HepG2 (cell line): ENCODE results near the gene CORO7. TPM values are rescaled to one million over a fixed set of nuclear protein-coding genes. Genes with fewer than 3 reads are reported as not detected.

Source experiments
- KDM2A ChIP-seq: sonication (generic); formaldehyde crosslinking; IDR thresholded peaks from 2 replicates; pipeline ENCODE4 v1.4.0; 2020; ENCODE audit warnings: low read depth, missing genetic modification reagents, borderline replicate concordance
- KLF6 ChIP-seq: IDR thresholded peaks from 2 replicates; pipeline ENCODE4 v1.8.0; 2016; ENCODE audit warnings: missing biosample characterization, missing genetic modification reagents
- MYC ChIP-seq: sonication (generic); formaldehyde crosslinking; IDR thresholded peaks from 2 replicates; pipeline ENCODE4 v1.9.0; 2021; ENCODE audit warnings: missing genetic modification reagents, borderline replicate concordance
- NCOA2 ChIP-seq: sonication (generic); formaldehyde crosslinking; IDR thresholded peaks from 2 replicates; pipeline ENCODE4 v1.8.0; 2022; ENCODE audit warnings: inconsistent platforms
- SALL1 ChIP-seq: sonication (generic); formaldehyde crosslinking; IDR thresholded peaks from 2 replicates; pipeline ENCODE4 v1.8.0; 2022; ENCODE audit warnings: mild to moderate bottlenecking, missing genetic modification reagents
- TBL1XR1 ChIP-seq: fragments of 150-350 bp; IDR thresholded peaks from 2 replicates; pipeline ENCODE4 v1.6.1; 2014; ENCODE audit warnings: borderline replicate concordance, low read length; ENCODE audit not compliant: partially characterized antibody
- ZC3H4 ChIP-seq: sonication (generic); formaldehyde crosslinking; IDR thresholded peaks from 2 replicates; pipeline ENCODE4 v1.4.0; 2020; ENCODE audit warnings: missing genetic modification reagents, borderline replicate concordance
- ZNF746 ChIP-seq: sonication (generic); formaldehyde crosslinking; IDR thresholded peaks from 2 replicates; pipeline ENCODE4 v1.8.0; 2022; ENCODE audit warnings: mild to moderate bottlenecking, missing genetic modification reagents
- ZNF747 ChIP-seq: sonication (generic); formaldehyde crosslinking; IDR thresholded peaks from 2 replicates; pipeline ENCODE4 v1.8.1; 2023; ENCODE audit warnings: missing genetic modification reagents, mild to moderate bottlenecking, borderline replicate concordance
- polyA plus RNA-seq, 8 experiments: library from polyadenylated mRNA; depleted of rRNA in 3 of 8; stranded (reverse) in 7 of 8; unstranded in 1 of 8; fragments of >200 nt; fragmentation: Illumina TruSeq in 4 of 8; extraction: Trizol in 4 of 8; gene quantifications; 2 replicates each; pipeline versions ENCODE4 v1.2.1 to v1.2.3, GENCODE V29; 2011 to 2016; ENCODE audit warnings: low read depth in 4 of 8, missing spikeins in 1 of 8, mixed read lengths in 1 of 8; ENCODE audit not compliant: insufficient read depth in 1 of 8
- total RNA-seq, 5 experiments: library from RNA; depleted of rRNA; stranded (reverse); fragments of >200 nt; fragmentation: Illumina TruSeq; extraction: Trizol; gene quantifications; 2 replicates each; pipeline ENCODE4 v1.2.3, GENCODE V29; 2016; ENCODE audit warnings: low read depth in 1 of 5
- TF ChIP-seq, protein P1 (sequence below): sonication (generic); formaldehyde crosslinking; IDR thresholded peaks from 2 replicates; pipeline ENCODE4 v1.4.0; 2020; ENCODE audit warnings: low read depth, missing genetic modification reagents
- TF ChIP-seq, protein P2 (sequence below): sonication (generic); formaldehyde crosslinking; IDR thresholded peaks from 2 replicates; pipeline ENCODE4 v1.9.0; 2022; ENCODE audit warnings: missing genetic modification reagents, mild to moderate bottlenecking, borderline replicate concordance
- TF ChIP-seq, protein P3 (sequence below): sonication (generic); formaldehyde crosslinking; conservative IDR thresholded peaks from 2 replicates; pipeline ENCODE4 v1.4.0; 2020; ENCODE audit warnings: mild to moderate bottlenecking, missing genetic modification reagents, moderate library complexity
- TF ChIP-seq, protein P4 (sequence below): sonication (generic); formaldehyde crosslinking; IDR thresholded peaks from 2 replicates; pipeline ENCODE4 v1.8.1; 2023; ENCODE audit warnings: mild to moderate bottlenecking, missing genetic modification reagents, borderline replicate concordance
- TF ChIP-seq, protein P5 (sequence below): fragments of 450-650 bp; IDR thresholded peaks from 2 replicates; pipeline ENCODE4 v1.6.1; 2017
- TF ChIP-seq, protein P6 (sequence below): sonication (generic); formaldehyde crosslinking; IDR thresholded peaks from 2 replicates; pipeline ENCODE4 v1.8.1; 2023; ENCODE audit warnings: missing genetic modification reagents, inconsistent platforms, borderline replicate concordance

The CORO7 gene
- total and polyA plus RNA-seq, 2 of the 13 experiments (the other 11 are each of a cell fraction or from before 2014, with no cell fraction given) = 9.9 to 14.3 TPM

DNA sequence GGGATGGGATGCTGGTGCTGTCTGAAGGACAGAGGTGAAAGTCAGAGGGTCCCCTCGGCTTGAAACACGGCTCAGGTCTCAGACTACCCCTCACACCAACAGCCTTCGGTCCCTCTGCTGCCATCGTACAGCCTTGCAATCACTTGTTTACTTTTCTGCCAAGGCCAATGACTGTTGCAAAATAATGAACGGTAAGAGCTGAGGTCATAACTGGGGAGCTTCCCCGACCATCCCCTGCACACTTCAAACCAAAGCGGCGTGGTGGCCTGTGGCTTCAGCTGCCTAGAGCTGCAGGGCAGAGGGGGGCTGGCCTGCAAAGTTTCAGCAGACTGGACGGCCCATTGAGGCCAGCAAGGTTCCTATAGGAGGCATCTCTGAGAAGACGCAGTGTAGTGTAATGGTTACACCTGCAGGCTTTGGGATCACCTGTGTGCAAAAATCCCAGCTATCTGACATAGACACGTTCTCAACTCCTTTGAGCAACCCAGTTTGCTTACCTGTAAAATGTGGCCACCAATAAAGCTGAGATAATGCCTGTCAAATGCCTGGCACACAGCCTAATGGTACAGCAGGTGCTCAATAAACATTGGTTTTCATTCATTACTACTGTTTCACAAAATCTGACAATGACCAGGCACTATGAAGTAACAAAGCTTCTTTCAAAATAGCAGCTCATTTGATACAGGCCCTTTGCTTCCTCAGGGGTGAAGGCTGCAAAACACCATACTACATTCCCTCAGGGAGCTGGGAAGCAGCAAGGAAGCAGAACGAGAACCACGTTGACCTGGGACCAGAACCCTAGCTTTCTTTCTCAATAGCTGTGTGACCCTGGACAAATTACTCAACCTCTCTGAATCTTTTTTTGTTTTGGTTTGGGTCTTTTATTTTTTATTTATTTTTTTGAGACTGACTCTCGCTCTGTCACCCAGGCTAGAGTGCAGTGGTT lies 70.3 kb downstream of the CORO7 start (continued):
- TF ChIP-seq, protein P1, sequence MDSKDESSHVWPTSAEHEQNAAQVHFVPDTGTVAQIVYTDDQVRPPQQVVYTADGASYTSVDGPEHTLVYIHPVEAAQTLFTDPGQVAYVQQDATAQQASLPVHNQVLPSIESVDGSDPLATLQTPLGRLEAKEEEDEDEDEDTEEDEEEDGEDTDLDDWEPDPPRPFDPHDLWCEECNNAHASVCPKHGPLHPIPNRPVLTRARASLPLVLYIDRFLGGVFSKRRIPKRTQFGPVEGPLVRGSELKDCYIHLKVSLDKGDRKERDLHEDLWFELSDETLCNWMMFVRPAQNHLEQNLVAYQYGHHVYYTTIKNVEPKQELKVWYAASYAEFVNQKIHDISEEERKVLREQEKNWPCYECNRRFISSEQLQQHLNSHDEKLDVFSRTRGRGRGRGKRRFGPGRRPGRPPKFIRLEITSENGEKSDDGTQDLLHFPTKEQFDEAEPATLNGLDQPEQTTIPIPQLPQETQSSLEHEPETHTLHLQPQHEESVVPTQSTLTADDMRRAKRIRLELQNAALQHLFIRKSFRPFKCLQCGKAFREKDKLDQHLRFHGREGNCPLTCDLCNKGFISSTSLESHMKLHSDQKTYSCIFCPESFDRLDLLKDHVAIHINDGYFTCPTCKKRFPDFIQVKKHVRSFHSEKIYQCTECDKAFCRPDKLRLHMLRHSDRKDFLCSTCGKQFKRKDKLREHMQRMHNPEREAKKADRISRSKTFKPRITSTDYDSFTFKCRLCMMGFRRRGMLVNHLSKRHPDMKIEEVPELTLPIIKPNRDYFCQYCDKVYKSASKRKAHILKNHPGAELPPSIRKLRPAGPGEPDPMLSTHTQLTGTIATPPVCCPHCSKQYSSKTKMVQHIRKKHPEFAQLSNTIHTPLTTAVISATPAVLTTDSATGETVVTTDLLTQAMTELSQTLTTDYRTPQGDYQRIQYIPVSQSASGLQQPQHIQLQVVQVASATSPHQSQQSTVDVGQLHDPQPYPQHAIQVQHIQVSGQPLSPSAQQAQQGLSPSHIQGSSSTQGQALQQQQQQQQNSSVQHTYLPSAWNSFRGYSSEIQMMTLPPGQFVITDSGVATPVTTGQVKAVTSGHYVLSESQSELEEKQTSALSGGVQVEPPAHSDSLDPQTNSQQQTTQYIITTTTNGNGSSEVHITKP = peak; percentile 76
- TF ChIP-seq MYC (peak; percentile 45; the same call in 1 of the 2 replicates), SALL1 (CRISPR knock-in tag) (peak; percentile 94), ZNF746 (CRISPR knock-in tag) (peak; percentile 52; the same call in 1 of the 2 replicates), KLF6 (peak; percentile 30; the same call in 1 of the 2 replicates), ZNF747 (peak; percentile 62; the same call in 1 of the 2 replicates), KDM2A (CRISPR knock-in tag) (peak; percentile 47), NCOA2 (CRISPR knock-in tag) (peak; percentile 90), ZC3H4 (CRISPR knock-in tag) (peak; percentile 66; the same call in 1 of the 2 replicates), TBL1XR1 (peak; percentile 77)
- TF ChIP-seq, protein P2, sequence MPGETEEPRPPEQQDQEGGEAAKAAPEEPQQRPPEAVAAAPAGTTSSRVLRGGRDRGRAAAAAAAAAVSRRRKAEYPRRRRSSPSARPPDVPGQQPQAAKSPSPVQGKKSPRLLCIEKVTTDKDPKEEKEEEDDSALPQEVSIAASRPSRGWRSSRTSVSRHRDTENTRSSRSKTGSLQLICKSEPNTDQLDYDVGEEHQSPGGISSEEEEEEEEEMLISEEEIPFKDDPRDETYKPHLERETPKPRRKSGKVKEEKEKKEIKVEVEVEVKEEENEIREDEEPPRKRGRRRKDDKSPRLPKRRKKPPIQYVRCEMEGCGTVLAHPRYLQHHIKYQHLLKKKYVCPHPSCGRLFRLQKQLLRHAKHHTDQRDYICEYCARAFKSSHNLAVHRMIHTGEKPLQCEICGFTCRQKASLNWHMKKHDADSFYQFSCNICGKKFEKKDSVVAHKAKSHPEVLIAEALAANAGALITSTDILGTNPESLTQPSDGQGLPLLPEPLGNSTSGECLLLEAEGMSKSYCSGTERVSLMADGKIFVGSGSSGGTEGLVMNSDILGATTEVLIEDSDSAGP = 0 out of 2 replicates have a peak, but pooled peaks have one; percentile 4
- TF ChIP-seq, protein P3, sequence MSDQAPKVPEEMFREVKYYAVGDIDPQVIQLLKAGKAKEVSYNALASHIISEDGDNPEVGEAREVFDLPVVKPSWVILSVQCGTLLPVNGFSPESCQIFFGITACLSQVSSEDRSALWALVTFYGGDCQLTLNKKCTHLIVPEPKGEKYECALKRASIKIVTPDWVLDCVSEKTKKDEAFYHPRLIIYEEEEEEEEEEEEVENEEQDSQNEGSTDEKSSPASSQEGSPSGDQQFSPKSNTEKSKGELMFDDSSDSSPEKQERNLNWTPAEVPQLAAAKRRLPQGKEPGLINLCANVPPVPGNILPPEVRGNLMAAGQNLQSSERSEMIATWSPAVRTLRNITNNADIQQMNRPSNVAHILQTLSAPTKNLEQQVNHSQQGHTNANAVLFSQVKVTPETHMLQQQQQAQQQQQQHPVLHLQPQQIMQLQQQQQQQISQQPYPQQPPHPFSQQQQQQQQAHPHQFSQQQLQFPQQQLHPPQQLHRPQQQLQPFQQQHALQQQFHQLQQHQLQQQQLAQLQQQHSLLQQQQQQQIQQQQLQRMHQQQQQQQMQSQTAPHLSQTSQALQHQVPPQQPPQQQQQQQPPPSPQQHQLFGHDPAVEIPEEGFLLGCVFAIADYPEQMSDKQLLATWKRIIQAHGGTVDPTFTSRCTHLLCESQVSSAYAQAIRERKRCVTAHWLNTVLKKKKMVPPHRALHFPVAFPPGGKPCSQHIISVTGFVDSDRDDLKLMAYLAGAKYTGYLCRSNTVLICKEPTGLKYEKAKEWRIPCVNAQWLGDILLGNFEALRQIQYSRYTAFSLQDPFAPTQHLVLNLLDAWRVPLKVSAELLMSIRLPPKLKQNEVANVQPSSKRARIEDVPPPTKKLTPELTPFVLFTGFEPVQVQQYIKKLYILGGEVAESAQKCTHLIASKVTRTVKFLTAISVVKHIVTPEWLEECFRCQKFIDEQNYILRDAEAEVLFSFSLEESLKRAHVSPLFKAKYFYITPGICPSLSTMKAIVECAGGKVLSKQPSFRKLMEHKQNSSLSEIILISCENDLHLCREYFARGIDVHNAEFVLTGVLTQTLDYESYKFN (CRISPR knock-in tag) = peak; percentile 86
- TF ChIP-seq, protein P4, sequence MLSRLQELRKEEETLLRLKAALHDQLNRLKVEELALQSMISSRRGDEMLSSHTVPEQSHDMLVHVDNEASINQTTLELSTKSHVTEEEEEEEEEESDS = no peak
- TF ChIP-seq, protein P5, sequence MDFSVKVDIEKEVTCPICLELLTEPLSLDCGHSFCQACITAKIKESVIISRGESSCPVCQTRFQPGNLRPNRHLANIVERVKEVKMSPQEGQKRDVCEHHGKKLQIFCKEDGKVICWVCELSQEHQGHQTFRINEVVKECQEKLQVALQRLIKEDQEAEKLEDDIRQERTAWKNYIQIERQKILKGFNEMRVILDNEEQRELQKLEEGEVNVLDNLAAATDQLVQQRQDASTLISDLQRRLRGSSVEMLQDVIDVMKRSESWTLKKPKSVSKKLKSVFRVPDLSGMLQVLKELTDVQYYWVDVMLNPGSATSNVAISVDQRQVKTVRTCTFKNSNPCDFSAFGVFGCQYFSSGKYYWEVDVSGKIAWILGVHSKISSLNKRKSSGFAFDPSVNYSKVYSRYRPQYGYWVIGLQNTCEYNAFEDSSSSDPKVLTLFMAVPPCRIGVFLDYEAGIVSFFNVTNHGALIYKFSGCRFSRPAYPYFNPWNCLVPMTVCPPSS = no peak
- TF ChIP-seq, protein P6, sequence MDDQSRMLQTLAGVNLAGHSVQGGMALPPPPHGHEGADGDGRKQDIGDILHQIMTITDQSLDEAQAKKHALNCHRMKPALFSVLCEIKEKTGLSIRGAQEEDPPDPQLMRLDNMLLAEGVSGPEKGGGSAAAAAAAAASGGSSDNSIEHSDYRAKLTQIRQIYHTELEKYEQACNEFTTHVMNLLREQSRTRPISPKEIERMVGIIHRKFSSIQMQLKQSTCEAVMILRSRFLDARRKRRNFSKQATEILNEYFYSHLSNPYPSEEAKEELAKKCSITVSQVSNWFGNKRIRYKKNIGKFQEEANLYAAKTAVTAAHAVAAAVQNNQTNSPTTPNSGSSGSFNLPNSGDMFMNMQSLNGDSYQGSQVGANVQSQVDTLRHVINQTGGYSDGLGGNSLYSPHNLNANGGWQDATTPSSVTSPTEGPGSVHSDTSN (CRISPR knock-in tag) = no peak
